Measurements from ENCODE around the gene AHI1.

- TF ChIP-seq CTCF (IDR thresholded peaks at IDR 0.05), result no peak
- no peak for TF ChIP-seq POLR2A (IDR thresholded peaks at IDR 0.05)
Observed at GRCh38 chr6:135289816-135290215, 207.7 kb downstream of the AHI1 start.

Data from heart left ventricle (tissue), 13 donors.